Measurements from ENCODE around the gene ZNF793. TPM values are rescaled to one million over a fixed set of nuclear protein-coding genes. Genes with fewer than 3 reads are reported as not detected.

ZNF793 gene
- total and polyA plus RNA-seq, 2 of the 8 experiments (the other 6 are each of a cell fraction or from before 2014, with no cell fraction given) = 5.0 to 13.3 TPM

DNA sequence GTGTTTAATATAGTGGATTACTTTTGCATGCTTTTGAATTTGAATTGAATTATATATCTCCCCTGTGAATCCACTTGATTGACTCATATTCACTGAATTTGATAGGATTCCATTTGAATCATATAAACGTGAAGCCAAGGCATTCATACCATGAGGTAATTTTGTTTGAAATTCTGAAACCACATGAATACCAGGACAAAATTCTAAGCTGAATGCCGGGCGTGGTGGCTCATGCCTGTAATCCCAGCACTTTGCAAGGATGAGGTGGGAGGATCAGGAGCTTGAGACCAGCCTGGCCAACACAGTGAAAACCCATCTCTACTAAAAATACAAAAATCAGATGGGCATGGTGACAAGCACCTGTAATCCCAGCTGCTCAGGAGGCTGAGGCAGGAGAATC is 4.4 kb downstream of the ZNF793 start:
- Histone ChIP-seq H3K4me2 (ENCODE audit: insufficient read depth in 1 of 2, low read depth in 2 of 2, low read length in 2 of 2) (no peak overlapping the region), H3K4me1 (replicated peaks in 1 of 4; ENCODE audit: control insufficient read depth in 3 of 4, insufficient read depth in 4 of 4, low read length in 3 of 4) (peaks cover 0 to 6% (median 4%) of the 10 kb centered on the region in 4 experiments; a peak in 4 of 7 replicates), H4K20me1 (replicated peaks in 1 of 2; ENCODE audit: control insufficient read depth in 1 of 2, insufficient read depth in 2 of 2, low read length in 2 of 2) (no peaks in the 10 kb centered on the region), H3K79me2 (ENCODE audit: control insufficient read depth in 1 of 2, insufficient read depth in 2 of 2, low read length in 2 of 2) (peaks cover 0 to 8% of the 10 kb centered on the region in 2 experiments; a peak in 1 of 4 replicates), H3K18ac (ENCODE audit: extremely low read depth, low read length) (no peak overlapping the region), H3K9ac (replicated peaks in 1 of 4; ENCODE audit: extremely low read depth in 1 of 4, low read depth in 3 of 4, low read length in 3 of 4) (no peak overlapping the region), H3K27ac (ENCODE audit: low read depth, low read length) (no peak overlapping the region), H3K36me3 (ENCODE audit: control insufficient read depth in 2 of 4, insufficient read depth in 4 of 4, low read length in 3 of 4) (peaks cover 0 to 29% (median 4%) of the 10 kb centered on the region in 4 experiments; a peak in 5 of 8 replicates), H3K23me2 (ENCODE audit: low read depth, low read length) (peaks cover 12% of the 10 kb centered on the region), H2BK120ac (replicated peaks; ENCODE audit: low read depth, low read length) (no peak overlapping the region), H3K27me3 (replicated peaks in 1 of 4; ENCODE audit: control insufficient read depth in 3 of 4, extremely low read depth in 1 of 4, insufficient read depth in 3 of 4, low read length in 3 of 4) (no peaks in the 10 kb centered on the region), H3K9me3 (ENCODE audit: insufficient read depth in 2 of 2, low read depth in 1 of 2, low read length in 1 of 2) (peaks cover 0 to 3% of the 10 kb centered on the region in 2 experiments; a peak in 1 of 4 replicates), H4K5ac (ENCODE audit: insufficient read length, low read depth, low read length) (no peak overlapping the region), H3K79me1 (ENCODE audit: low read depth, low read length) (peaks cover 4% of the 10 kb centered on the region; the same call in 1 of the 2 replicates), H4K91ac (replicated peaks; ENCODE audit: insufficient read length, low read length) (no peak overlapping the region), H2BK15ac (ENCODE audit: low read length) (no peak overlapping the region), H3K56ac (replicated peaks; ENCODE audit: insufficient read length, low read depth, low read length) (no peak overlapping the region), H3K14ac (ENCODE audit: insufficient read length) (no peak overlapping the region), H3K4me3 (ENCODE audit: extremely low read depth in 1 of 4, insufficient read depth in 2 of 4, low read depth in 3 of 4, low read length in 4 of 4) (no peak overlapping the region), H2AK5ac (ENCODE audit: low read depth, low read length) (no peak overlapping the region), H2BK12ac (ENCODE audit: low read depth, low read length) (no peak overlapping the region), H3K4ac (replicated peaks; ENCODE audit: insufficient read length, low read depth, low read length) (no peak overlapping the region), H2BK5ac (ENCODE audit: low read depth, low read length) (no peak overlapping the region), H2AFZ (ENCODE audit: low read length) (no peak overlapping the region), H4K8ac (ENCODE audit: extremely low read depth, insufficient read depth, low read length) (no peak overlapping the region), H2BK20ac (ENCODE audit: low read length) (no peak overlapping the region), H3K23ac (ENCODE audit: insufficient read length) (no peak overlapping the region)
- POLR2A ChIA-PET (ENCODE audit: partially characterized antibody) = no interaction called here
- TF ChIP-seq CTBP2 (IDR thresholded peaks at IDR 0.05; ENCODE audit: borderline replicate concordance, insufficient read depth, insufficient read length, low read length) (no peak), SP1 (IDR thresholded peaks at IDR 0.05; ENCODE audit: low read depth, low read length) (no peak), NANOG (IDR thresholded peaks at IDR 0.05; ENCODE audit: insufficient read depth, low read depth, low read length, poor library complexity, severe bottlenecking) (no peak), CTCF (IDR thresholded peaks at IDR 0.05; ENCODE audit: control extremely low read depth in 1 of 3, insufficient read depth in 1 of 3, low read depth in 1 of 3, low read length in 3 of 3) (no peak)
- 93% methylated on average over 3 of the region's 3 CpGs; no CpG with 5 or more reads in 1 of the 2 experiments for WGBS, 2 experiments (ENCODE audit: extremely low coverage in 1 of 2, insufficient coverage in 1 of 2, insufficient read length in 1 of 2, insufficient replicate concordance in 2 of 2, low coverage in 1 of 2, low lambda C conversion rate in 2 of 2, missing lambda C conversion rate in 1 of 2)
- DNase-seq (ENCODE audit: low read depth in 1 of 2, low spot score in 2 of 2) (no peak), FAIRE-seq (no peak)
- CTCF ChIA-PET (ENCODE audit: partially characterized antibody) = interaction anchor here (1.2 kb wide), 1 partner anchor 62 kb away, joined by 3 read pairs; no protein-coding TSS in a partner anchor
